GM12878 (cell line): Measurements from ENCODE around the gene CDK13. TPM values are rescaled to one million over a fixed set of nuclear protein-coding genes. Genes with fewer than 3 reads are reported as not detected.

Experiments used
- CBX5 ChIP-seq: sonication (generic); IDR thresholded peaks from 2 replicates; pipeline ENCODE4 v1.6.1; 2016; ENCODE audit warnings: low read depth, moderate library complexity, mild to moderate bottlenecking, inconsistent platforms
- CREM ChIP-seq: IDR thresholded peaks from 2 replicates; pipeline ENCODE4 v1.6.1; 2014; ENCODE audit warnings: antibody characterized with exemption, low read depth
- CTCF ChIP-seq, 3 experiments: IDR thresholded peaks in 2 of 3; conservative IDR thresholded peaks in 1 of 3; 2 replicates each; pipeline ENCODE4 v1.5.1; 2011; ENCODE audit warnings: low read depth in 3 of 3, low read length in 3 of 3, mild to moderate bottlenecking in 3 of 3, control low read depth in 2 of 3, moderate library complexity in 2 of 3, inconsistent platforms in 1 of 3, mixed read lengths in 1 of 3; ENCODE audit not compliant: control insufficient read depth in 2 of 3, insufficient read depth in 1 of 3; ENCODE audit errors: extremely low read depth in 1 of 3
- E2F8 ChIP-seq: fragments of 450-650 bp; IDR thresholded peaks from 2 replicates; pipeline ENCODE4 v1.6.1; 2018; ENCODE audit warnings: mild to moderate bottlenecking, low read depth, moderate library complexity; ENCODE audit not compliant: partially characterized antibody
- GATAD2B ChIP-seq: fragments of 450-650 bp; conservative IDR thresholded peaks from 2 replicates; pipeline ENCODE4 v1.6.1; 2017; ENCODE audit warnings: low read depth, mild to moderate bottlenecking, moderate library complexity
- KLF5 ChIP-seq: fragments of 450-650 bp; IDR thresholded peaks from 2 replicates; pipeline ENCODE4 v1.6.1; 2014; ENCODE audit warnings: mild to moderate bottlenecking; ENCODE audit not compliant: partially characterized antibody
- LARP7 ChIP-seq: fragments of 450-650 bp; IDR thresholded peaks from 2 replicates; pipeline ENCODE4 v1.6.1; 2017; ENCODE audit warnings: mild to moderate bottlenecking
- NKRF ChIP-seq: fragments of 450-650 bp; conservative IDR thresholded peaks from 2 replicates; pipeline ENCODE4 v1.6.1; 2017; ENCODE audit warnings: mild to moderate bottlenecking, moderate library complexity
- POLR2A ChIP-seq: IDR thresholded peaks from 2 replicates; pipeline ENCODE4 v1.6.1; 2011; ENCODE audit warnings: low read depth, mild to moderate bottlenecking, low read length
- POLR2AphosphoS2 ChIP-seq: IDR thresholded peaks from 2 replicates; pipeline ENCODE4 v1.6.1; 2011; ENCODE audit warnings: low read depth, mild to moderate bottlenecking, low read length, improper control_type of control experiment, moderate library complexity
- POLR2AphosphoS5 ChIP-seq: IDR thresholded peaks from 2 replicates; pipeline ENCODE4 v1.6.1; 2011; ENCODE audit warnings: mild to moderate bottlenecking, low read length, inconsistent platforms
- RAD21 ChIP-seq: IDR thresholded peaks from 2 replicates; pipeline ENCODE4 v1.6.1; 2011; ENCODE audit warnings: mild to moderate bottlenecking, low read depth, low read length, moderate library complexity; ENCODE audit not compliant: insufficient read depth
- TARDBP ChIP-seq: IDR thresholded peaks from 2 replicates; pipeline ENCODE4 v1.6.1; 2016; ENCODE audit warnings: borderline replicate concordance
- YY1 ChIP-seq: IDR thresholded peaks from 2 replicates; pipeline ENCODE4 v1.6.1; 2011; ENCODE audit warnings: low read depth, mild to moderate bottlenecking, low read length
- ZBTB40 ChIP-seq: fragments of 450-650 bp; IDR thresholded peaks from 2 replicates; pipeline ENCODE4 v1.6.1; 2016; ENCODE audit warnings: mild to moderate bottlenecking, moderate library complexity, borderline replicate concordance
- ZNF217 ChIP-seq: fragments of 450-650 bp; IDR thresholded peaks from 2 replicates; pipeline ENCODE4 v1.6.1; 2017; ENCODE audit warnings: antibody characterized with exemption, mild to moderate bottlenecking
- polyA plus RNA-seq, 11 experiments: library from polyadenylated mRNA; depleted of rRNA in 4 of 11; unstranded in 6 of 11; stranded (reverse) in 5 of 11; fragments of >200 nt; fragmentation: Nextera tagmentation in 4 of 11; fragmentation: Illumina TruSeq in 1 of 11; extraction: Ambion mirVana in 4 of 11; extraction: Trizol in 1 of 11; gene quantifications; 1 replicate in 1 of 11; 2 replicates in 10 of 11; pipeline versions ENCODE4 v1.2.1 to v1.2.3, GENCODE V29; 2011 to 2016; ENCODE audit warnings: inconsistent platforms in 2 of 11, missing spikeins in 2 of 11, low read depth in 1 of 11
- total RNA-seq, 4 experiments: library from RNA; depleted of rRNA in 3 of 4; stranded (reverse); fragments of >200 nt in 3 of 4; fragmentation: Illumina TruSeq in 1 of 4; extraction: Trizol in 1 of 4; gene quantifications; 2 replicates each; pipeline versions ENCODE4 v1.2.1 to v1.2.3, GENCODE V29; 2013 to 2021

Gene CDK13
- total and polyA plus RNA-seq, 10 of the 15 experiments (the other 5 are each of a cell fraction or from before 2014, with no cell fraction given), result 10.8 to 44.4 (median 28.0) TPM

GRCh38 chr7:39951226-39952194, 1.5 kb downstream of the CDK13 start (continued):
- TF ChIP-seq NKRF (0 out of 2 replicates have a peak, but pooled peaks have one; percentile 16), ZBTB40 (no peak), CBX5 (peak; percentile 74; the same call in 1 of the 2 replicates), ZNF217 (0 out of 2 replicates have a peak, but pooled peaks have one; percentile 27), YY1 (0 out of 2 replicates have a peak, but pooled peaks have one; percentile 59), KLF5 (no peak), POLR2A (peak; percentile 69), LARP7 (peak; percentile 75), RAD21 (peak; percentile 39; the same call in 1 of the 2 replicates), E2F8 (no peak), TARDBP (0 out of 2 replicates have a peak, but pooled peaks have one; percentile 24), POLR2AphosphoS5 (peak; percentile 18; the same call in 1 of the 2 replicates), CREM (0 out of 2 replicates have a peak, but pooled peaks have one; percentile 15), GATAD2B (0 out of 2 replicates have a peak, but pooled peaks have one; percentile 38), CTCF (IDR thresholded peaks at IDR 0.05 in 2 of 3, conservative IDR thresholded peaks at IDR 0.05 in 1 of 3; ENCODE audit: control insufficient read depth in 2 of 3, extremely low read depth in 1 of 3, insufficient read depth in 1 of 3, low read depth in 3 of 3, low read length in 3 of 3) (peak; percentile 45 to 77 (median 57); a peak in 5 of 6 replicates), POLR2AphosphoS2 (peak; percentile 41; the same call in 1 of the 2 replicates)
